Measurements from ENCODE around the gene KRTAP9-6. TPM values are rescaled to one million over a fixed set of nuclear protein-coding genes. Genes with fewer than 3 reads are reported as not detected.

The KRTAP9-6 gene
- polyA plus RNA-seq, 1 donor from 2014 or later, result not detected

GRCh38 chr17:41263212-41263611 is 2.0 kb upstream of the KRTAP9-6 start:
- Histone ChIP-seq H2AFZ (ENCODE audit: low read depth, low read length) (no peak overlapping the region), H3K36me3 (ENCODE audit: insufficient read depth, low read length) (no peaks in the 10 kb centered on the region), H3K4me3 (ENCODE audit: low read length) (no peak overlapping the region), H3K9ac (ENCODE audit: low read length) (no peak overlapping the region), H3K79me2 (replicated peaks; ENCODE audit: insufficient read depth, low read length) (no peaks in the 10 kb centered on the region), H3K4me2 (ENCODE audit: low read length) (no peak overlapping the region), H3K27ac (ENCODE audit: low read length) (no peak overlapping the region), H3K27me3 (ENCODE audit: insufficient read depth, low read depth, low read length) (no peaks in the 10 kb centered on the region), H3F3A (ENCODE audit: insufficient read depth, low read length, poor library complexity, severe bottlenecking) (no peaks in the 10 kb centered on the region), H4K20me1 (ENCODE audit: insufficient read depth) (no peaks in the 10 kb centered on the region), H3K9me3 (ENCODE audit: low read length) (no peaks in the 10 kb centered on the region), H3K9me2 (ENCODE audit: insufficient read depth, low read length) (no peaks in the 10 kb centered on the region)
- TF ChIP-seq POLR2AphosphoS5 (IDR thresholded peaks at IDR 0.05) (no peak), REST (IDR thresholded peaks at IDR 0.05; ENCODE audit: borderline replicate concordance) (no peak), CTCF (IDR thresholded peaks at IDR 0.05; ENCODE audit: poor library complexity, severe bottlenecking) (no peak), TAF1 (IDR thresholded peaks at IDR 0.05; ENCODE audit: low read depth) (no peak), RAD21 (conservative IDR thresholded peaks at IDR 0.05) (no peak), EP300 (conservative IDR thresholded peaks at IDR 0.05; ENCODE audit: poor library complexity, severe bottlenecking) (no peak), SMC3 (conservative IDR thresholded peaks at IDR 0.05; ENCODE audit: poor library complexity) (no peak)

GRCh38 chr17:41264599-41264998 is 579 bp upstream of the KRTAP9-6 start:
- Histone ChIP-seq H3K9me2 (ENCODE audit: insufficient read depth, low read length) (no peaks in the 10 kb centered on the region), H3K27me3 (ENCODE audit: insufficient read depth, low read depth, low read length) (no peaks in the 10 kb centered on the region), H3K9me3 (ENCODE audit: low read length) (no peaks in the 10 kb centered on the region), H3K4me3 (ENCODE audit: low read length) (no peak overlapping the region), H4K20me1 (ENCODE audit: insufficient read depth) (no peaks in the 10 kb centered on the region), H3F3A (ENCODE audit: insufficient read depth, low read length, poor library complexity, severe bottlenecking) (no peaks in the 10 kb centered on the region), H3K9ac (ENCODE audit: low read length) (no peak overlapping the region), H3K4me2 (ENCODE audit: low read length) (no peak overlapping the region), H3K36me3 (ENCODE audit: insufficient read depth, low read length) (no peaks in the 10 kb centered on the region), H3K79me2 (replicated peaks; ENCODE audit: insufficient read depth, low read length) (no peaks in the 10 kb centered on the region), H3K27ac (ENCODE audit: low read length) (no peak overlapping the region), H2AFZ (ENCODE audit: low read depth, low read length) (no peak overlapping the region)
- TF ChIP-seq TAF1 (IDR thresholded peaks at IDR 0.05; ENCODE audit: low read depth), result no peak
- TF ChIP-seq EP300 (conservative IDR thresholded peaks at IDR 0.05; ENCODE audit: poor library complexity, severe bottlenecking), result no peak
- TF ChIP-seq MXI1 (conservative IDR thresholded peaks at IDR 0.05; ENCODE audit: poor library complexity, severe bottlenecking), result no peak
- no peak for TF ChIP-seq EZH2 (IDR thresholded peaks at IDR 0.05; ENCODE audit: borderline replicate concordance, insufficient read depth, low read length, poor library complexity, severe bottlenecking)
- no peak for TF ChIP-seq RAD21 (conservative IDR thresholded peaks at IDR 0.05)
- no peak for TF ChIP-seq POLR2AphosphoS5 (IDR thresholded peaks at IDR 0.05)
- TF ChIP-seq SMC3 (conservative IDR thresholded peaks at IDR 0.05; ENCODE audit: poor library complexity), result no peak
- no peak for TF ChIP-seq REST (IDR thresholded peaks at IDR 0.05; ENCODE audit: borderline replicate concordance)
- TF ChIP-seq CTCF (IDR thresholded peaks at IDR 0.05; ENCODE audit: poor library complexity, severe bottlenecking), result no peak

All from neural cell (in vitro differentiated cells).